NB4 (cell line): Measurements from ENCODE around the gene BMPR1A.

Source experiments
- CTCF ChIP-seq: IDR thresholded peaks from one replicate; pipeline ENCODE4 v1.5.1; 2012; ENCODE audit warnings: low read depth, low read length
- MAX ChIP-seq: IDR thresholded peaks from 2 replicates; pipeline ENCODE4 v1.6.1; 2011; ENCODE audit warnings: low read depth, low read length
- MYC ChIP-seq: IDR thresholded peaks from 2 replicates; pipeline ENCODE4 v1.6.1; 2011; ENCODE audit warnings: low read depth, low read length
- POLR2A ChIP-seq: IDR thresholded peaks from 2 replicates; pipeline ENCODE4 v1.6.1; 2011; ENCODE audit warnings: mild to moderate bottlenecking; ENCODE audit not compliant: insufficient read length; ENCODE audit errors: extremely low read depth

GRCh38 chr10:86753051-86753450 is 3.4 kb upstream of the BMPR1A start:
- TF ChIP-seq MAX, result no peak
- TF ChIP-seq CTCF, result no peak
- TF ChIP-seq POLR2A, result no peak
- TF ChIP-seq MYC, result no peak
